GM23338 (cell line): ENCODE measurements around the gene PDF. TPM values are rescaled to one million over a fixed set of nuclear protein-coding genes. Genes with fewer than 3 reads are reported as not detected.

Source experiments
- ATAC-seq: fragments of 200-7000 bp; cut with Tn5 transposase; 3 replicates; pipeline ENCODE4 v1.9.1; 2020
- DNase-seq: peaks from one replicate; pipeline ENCODE4 v3.0.0-alpha.2; 2015; ENCODE audit warnings: low spot score
- H2AFZ ChIP-seq: fragments of 200-600 bp; sonication (generic); 2 replicates; pipeline ENCODE4 v1.8.0; 2016; ENCODE audit warnings: antibody characterized with exemption, mild to moderate bottlenecking, moderate library complexity
- H3F3A ChIP-seq: fragments of 200-600 bp; sonication (generic); replicated peaks from 2 replicates; pipeline ENCODE4 v1.8.0; 2017; ENCODE audit warnings: antibody characterized with exemption, mixed run types, low read depth
- H3K27ac ChIP-seq: fragments of 200-600 bp; sonication (generic); 2 replicates; pipeline ENCODE4 v1.6.1; 2016; ENCODE audit warnings: low read depth
- H3K27me3 ChIP-seq: fragments of 200-600 bp; sonication (generic); 2 replicates; pipeline ENCODE4 v1.8.0; 2016; ENCODE audit warnings: mild to moderate bottlenecking, mixed run types, moderate library complexity; ENCODE audit not compliant: insufficient read depth
- H3K36me3 ChIP-seq: fragments of 200-600 bp; sonication (generic); 2 replicates; pipeline ENCODE4 v1.8.0; 2016; ENCODE audit warnings: mild to moderate bottlenecking; ENCODE audit not compliant: insufficient read depth
- H3K4me1 ChIP-seq: fragments of 200-600 bp; sonication (generic); 2 replicates; pipeline ENCODE4 v1.8.0; 2016; ENCODE audit warnings: mild to moderate bottlenecking, moderate library complexity; ENCODE audit not compliant: insufficient read depth
- H3K4me2 ChIP-seq: fragments of 200-600 bp; sonication (generic); 2 replicates; pipeline ENCODE4 v1.7.1; 2017; ENCODE audit warnings: mixed run types
- H3K4me3 ChIP-seq: fragments of 200-600 bp; sonication (generic); 2 replicates; pipeline ENCODE4 v1.6.1; 2016; ENCODE audit warnings: mixed run types
- H3K79me2 ChIP-seq: fragments of 200-600 bp; sonication (generic); replicated peaks from 2 replicates; pipeline ENCODE4 v1.8.0; 2017; ENCODE audit warnings: mild to moderate bottlenecking; ENCODE audit not compliant: insufficient read depth
- H3K9me2 ChIP-seq: fragments of 200-600 bp; sonication (generic); 2 replicates; pipeline ENCODE4 v1.8.0; 2017; ENCODE audit not compliant: insufficient read depth
- H4K20me1 ChIP-seq: fragments of 200-600 bp; sonication (generic); replicated peaks from 2 replicates; pipeline ENCODE4 v1.8.0; 2017; ENCODE audit warnings: mild to moderate bottlenecking; ENCODE audit not compliant: insufficient read depth
- H3K27ac Mint-ChIP-seq: 2 replicates; pipeline ENCODE4 v1.8.0; 2020; ENCODE audit warnings: inconsistent platforms, mild to moderate bottlenecking, moderate library complexity, mixed read lengths
- H3K27me3 Mint-ChIP-seq: 3 replicates; pipeline ENCODE4 v1.8.0; 2022; ENCODE audit warnings: low read depth, mild to moderate bottlenecking, moderate library complexity, mixed read lengths, inconsistent platforms; ENCODE audit not compliant: insufficient read depth, poor library complexity
- H3K36me3 Mint-ChIP-seq: 3 replicates; pipeline ENCODE4 v1.8.0; 2021; ENCODE audit warnings: low read depth, mild to moderate bottlenecking, inconsistent platforms, moderate library complexity, mixed read lengths
- H3K4me1 Mint-ChIP-seq: 3 replicates; pipeline ENCODE4 v1.8.0; 2020; ENCODE audit warnings: mild to moderate bottlenecking, inconsistent platforms, mixed read lengths
- H3K4me3 Mint-ChIP-seq: 3 replicates; pipeline ENCODE4 v1.8.0; 2021; ENCODE audit warnings: moderate library complexity, mild to moderate bottlenecking, inconsistent platforms, mixed read lengths
- H3K9me3 Mint-ChIP-seq: 3 replicates; pipeline ENCODE4 v1.8.0; 2020; ENCODE audit warnings: moderate library complexity, mild to moderate bottlenecking, inconsistent platforms, mixed read lengths
- CREB1 ChIP-seq: fragments of 250-450 bp; sonication (Bioruptor Pico); IDR thresholded peaks from 2 replicates; pipeline ENCODE4 v1.5.0; 2020; ENCODE audit warnings: low read depth, mild to moderate bottlenecking, moderate library complexity
- CTCF ChIP-seq, 2 experiments: fragments of 200-600 bp in 1 of 2; sonication (generic) in 1 of 2; conservative IDR thresholded peaks; 2 replicates each; pipeline versions ENCODE4 v1.5.1 to v1.6.1; 2016 to 2017; ENCODE audit warnings: antibody characterized with exemption in 2 of 2, low read depth in 2 of 2, mild to moderate bottlenecking in 2 of 2, moderate library complexity in 1 of 2
- ETS1 ChIP-seq: IDR thresholded peaks from 2 replicates; pipeline ENCODE4 v1.6.1; 2016; ENCODE audit warnings: antibody characterized with exemption
- EZH2 ChIP-seq: fragments of 200-600 bp; sonication (generic); IDR thresholded peaks from one replicate; pipeline ENCODE4 v1.8.0; 2017; ENCODE audit warnings: antibody characterized with exemption, mild to moderate bottlenecking, low read depth; ENCODE audit not compliant: unreplicated experiment
- EZH2phosphoT487 ChIP-seq: fragments of 200-600 bp; sonication (generic); IDR thresholded peaks from one replicate; pipeline ENCODE4 v1.8.1; 2018; ENCODE audit warnings: antibody characterized with exemption; ENCODE audit not compliant: unreplicated experiment
- JUNB ChIP-seq: IDR thresholded peaks from one replicate; pipeline ENCODE4 v1.6.1; 2016; ENCODE audit warnings: antibody characterized with exemption; ENCODE audit not compliant: unreplicated experiment
- NANOG ChIP-seq: IDR thresholded peaks from 2 replicates; pipeline ENCODE4 v1.6.1; 2016; ENCODE audit warnings: antibody characterized with exemption, borderline replicate concordance
- POLR2AphosphoS5 ChIP-seq: IDR thresholded peaks from 2 replicates; pipeline ENCODE4 v1.6.1; 2016; ENCODE audit warnings: antibody characterized with exemption, low read depth
- REST ChIP-seq: IDR thresholded peaks from one replicate; pipeline ENCODE4 v1.6.1; 2018; ENCODE audit warnings: antibody characterized with exemption; ENCODE audit not compliant: unreplicated experiment
- STAT1 ChIP-seq: IDR thresholded peaks from one replicate; pipeline ENCODE4 v1.6.1; 2016; ENCODE audit warnings: antibody characterized with exemption; ENCODE audit not compliant: unreplicated experiment
- ZNF114 ChIP-seq: fragments of 250-450 bp; sonication (Bioruptor Pico); IDR thresholded peaks from 2 replicates; pipeline ENCODE4 v1.5.0; 2020; ENCODE audit warnings: mild to moderate bottlenecking, moderate library complexity
- ZNF331 ChIP-seq: fragments of 250-450 bp; sonication (Bioruptor Pico); IDR thresholded peaks from 2 replicates; pipeline ENCODE4 v1.5.0; 2020; ENCODE audit warnings: low read depth, mild to moderate bottlenecking, moderate library complexity
- ZNF462 ChIP-seq: fragments of 250-450 bp; sonication (Bioruptor Pico); IDR thresholded peaks from 2 replicates; pipeline ENCODE4 v1.5.0; 2020; ENCODE audit warnings: mild to moderate bottlenecking, moderate library complexity
- polyA plus RNA-seq: library from polyadenylated mRNA; unstranded; fragments of >200 nt; fragmentation: Nextera tagmentation; extraction: Ambion mirVana; gene quantifications from 2 replicates; pipeline ENCODE4 v1.2.1, GENCODE V29; 2016
- total RNA-seq: library from RNA; depleted of rRNA; stranded (reverse); fragments of >200 nt; shearing (Covaris generic); gene quantifications from 2 replicates; pipeline ENCODE4 v1.2.3, GENCODE V29; 2014

Gene PDF
- total and polyA plus RNA-seq, 2 experiments from 2014 or later: 18.8 to 43.4 TPM

GRCh38 chr16:69324013-69324531 is 6.3 kb downstream of the PDF start:
- Mint-ChIP-seq H3K27ac (no peak overlapping the region), H3K4me1 (peaks cover 14% of the 10 kb centered on the region), H3K9me3 (0 out of 3 replicates have a peak, but pooled peaks cover 1% of the 10 kb centered on the region), H3K27me3 (peaks cover 23% of the 10 kb centered on the region), H3K36me3 (peaks cover 92% of the 10 kb centered on the region), H3K4me3 (no peak overlapping the region)
- Histone ChIP-seq H3K4me3 (no peak overlapping the region), H3K79me2 (peaks cover 47% of the 10 kb centered on the region), H3F3A (peaks cover 27% of the 10 kb centered on the region; the same call in 1 of the 2 replicates), H3K9me2 (no peaks in the 10 kb centered on the region), H3K4me2 (no peak overlapping the region), H3K27me3 (no peaks in the 10 kb centered on the region), H3K27ac (peak overlapping the region; percentile 59; the same call in 1 of the 2 replicates), H3K36me3 (peaks cover 15% of the 10 kb centered on the region), H2AFZ (no peak overlapping the region), H4K20me1 (peaks cover 48% of the 10 kb centered on the region), H3K4me1 (peaks cover 17% of the 10 kb centered on the region)
- ATAC-seq: no peak
- TF ChIP-seq NANOG (no peak), CREB1 (CRISPR knock-in tag) (no peak), REST (no peak), ZNF114 (CRISPR knock-in tag) (no peak), ZNF462 (CRISPR knock-in tag) (no peak), EZH2 (no peak), CTCF (conservative IDR thresholded peaks at IDR 0.05; ENCODE audit: low read depth in 2 of 2) (no peak), JUNB (no peak), STAT1 (no peak), EZH2phosphoT487 (no peak), ZNF331 (CRISPR knock-in tag) (no peak), POLR2AphosphoS5 (no peak), ETS1 (no peak)
- DNase-seq: no peak
